ENCODE results near the gene TOM1L2. TPM values are rescaled to one million over a fixed set of nuclear protein-coding genes. Genes with fewer than 3 reads are reported as not detected.

The TOM1L2 gene
- total and polyA plus RNA-seq, 2 experiments from 2014 or later, result 21.5 to 29.6 TPM

DNA sequence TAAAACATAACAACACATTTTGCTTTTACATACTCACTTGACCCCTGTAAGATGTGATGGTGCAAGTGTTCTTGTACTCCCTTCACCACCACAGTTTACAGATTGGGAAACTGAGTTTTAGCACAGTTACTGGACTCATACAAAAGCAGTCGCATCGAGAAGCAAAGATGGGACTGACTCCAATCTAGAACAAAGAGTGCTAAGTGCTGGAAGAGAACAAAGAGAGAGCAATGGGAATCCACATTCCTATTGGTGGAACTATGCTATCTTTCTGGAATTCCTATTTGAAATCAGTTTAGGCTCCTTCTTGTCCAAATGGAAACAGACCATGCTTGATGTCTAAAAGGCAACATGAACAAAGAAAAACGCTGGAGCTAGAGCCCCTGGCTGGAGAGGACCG is 9.1 kb downstream of the TOM1L2 start:
- no peak overlapping the region for H2AFZ ChIP-seq
- H3K27me3 ChIP-seq, result no peaks in the 10 kb centered on the region
- H3K27ac ChIP-seq, result no peak overlapping the region
- H3K4me3 ChIP-seq, result no peak overlapping the region
- H3K9me2 ChIP-seq (replicated peaks; ENCODE audit: insufficient read depth), result no peaks in the 10 kb centered on the region
- no peaks in the 10 kb centered on the region for H3K36me3 ChIP-seq (replicated peaks; ENCODE audit: insufficient read depth, low read depth)
- H3K4me2 ChIP-seq, result no peak overlapping the region
- 73% methylated on average over 4 of the region's 4 CpGs for WGBS (ENCODE audit: low lambda C conversion rate, missing lambda C conversion rate)
- H3K4me1 ChIP-seq (ENCODE audit: insufficient read depth), result peaks cover 18% of the 10 kb centered on the region
- H4K20me1 ChIP-seq (ENCODE audit: insufficient read depth, poor library complexity, severe bottlenecking), result peaks cover 17% of the 10 kb centered on the region
- H3K9me3 ChIP-seq (ENCODE audit: low read depth), result no peaks in the 10 kb centered on the region
- TF ChIP-seq EZH2phosphoT487 (IDR thresholded peaks at IDR 0.05; ENCODE audit: low read depth, severe bottlenecking, unreplicated experiment) (no peak), EZH2 (IDR thresholded peaks at IDR 0.05; ENCODE audit: borderline replicate concordance) (no peak)
- TF ChIP-seq, protein P1, sequence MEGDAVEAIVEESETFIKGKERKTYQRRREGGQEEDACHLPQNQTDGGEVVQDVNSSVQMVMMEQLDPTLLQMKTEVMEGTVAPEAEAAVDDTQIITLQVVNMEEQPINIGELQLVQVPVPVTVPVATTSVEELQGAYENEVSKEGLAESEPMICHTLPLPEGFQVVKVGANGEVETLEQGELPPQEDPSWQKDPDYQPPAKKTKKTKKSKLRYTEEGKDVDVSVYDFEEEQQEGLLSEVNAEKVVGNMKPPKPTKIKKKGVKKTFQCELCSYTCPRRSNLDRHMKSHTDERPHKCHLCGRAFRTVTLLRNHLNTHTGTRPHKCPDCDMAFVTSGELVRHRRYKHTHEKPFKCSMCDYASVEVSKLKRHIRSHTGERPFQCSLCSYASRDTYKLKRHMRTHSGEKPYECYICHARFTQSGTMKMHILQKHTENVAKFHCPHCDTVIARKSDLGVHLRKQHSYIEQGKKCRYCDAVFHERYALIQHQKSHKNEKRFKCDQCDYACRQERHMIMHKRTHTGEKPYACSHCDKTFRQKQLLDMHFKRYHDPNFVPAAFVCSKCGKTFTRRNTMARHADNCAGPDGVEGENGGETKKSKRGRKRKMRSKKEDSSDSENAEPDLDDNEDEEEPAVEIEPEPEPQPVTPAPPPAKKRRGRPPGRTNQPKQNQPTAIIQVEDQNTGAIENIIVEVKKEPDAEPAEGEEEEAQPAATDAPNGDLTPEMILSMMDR (IDR thresholded peaks at IDR 0.05; ENCODE audit: poor library complexity), result no peak
- H3K79me2 ChIP-seq, result peaks cover 87% of the 10 kb centered on the region
- DNase-seq (ENCODE audit: low spot score), result no peak

DNA sequence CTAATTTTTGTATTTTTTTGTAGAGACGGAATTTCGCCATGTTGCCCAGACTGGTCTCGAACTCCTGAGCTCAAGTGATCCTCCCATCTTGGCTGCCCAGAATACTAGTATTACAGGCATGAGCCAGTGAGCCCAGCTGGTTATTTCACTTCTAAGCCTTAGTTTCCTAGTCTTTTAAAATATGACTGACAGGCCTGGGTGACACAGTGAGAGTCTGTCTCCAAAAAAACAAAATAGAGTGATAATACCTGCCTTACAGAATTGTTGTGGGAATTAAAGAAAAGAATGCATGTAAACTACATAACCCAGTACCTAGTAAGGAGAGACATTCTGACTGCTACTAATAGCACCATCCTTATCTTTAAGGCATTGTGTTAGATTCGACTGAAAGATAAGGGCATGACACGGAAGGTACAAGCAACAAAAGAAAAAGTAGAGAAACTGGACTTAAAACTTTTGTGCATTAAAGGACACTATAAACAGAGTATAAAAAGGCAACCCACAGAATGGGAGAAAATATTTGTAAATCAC is 11.6 kb downstream of the TOM1L2 start:
- H3K27ac ChIP-seq, result peak overlapping the region; percentile 79
- TF ChIP-seq EZH2phosphoT487 (IDR thresholded peaks at IDR 0.05; ENCODE audit: low read depth, severe bottlenecking, unreplicated experiment), result no peak
- TF ChIP-seq, protein P1 (IDR thresholded peaks at IDR 0.05; ENCODE audit: poor library complexity), result no peak
- TF ChIP-seq EZH2 (IDR thresholded peaks at IDR 0.05; ENCODE audit: borderline replicate concordance), result no peak
- peaks cover 83% of the 10 kb centered on the region for H3K79me2 ChIP-seq
- no peaks in the 10 kb centered on the region for H3K9me2 ChIP-seq (replicated peaks; ENCODE audit: insufficient read depth)
- peaks cover 17% of the 10 kb centered on the region for H4K20me1 ChIP-seq (ENCODE audit: insufficient read depth, poor library complexity, severe bottlenecking)
- no peaks in the 10 kb centered on the region for H3K9me3 ChIP-seq (ENCODE audit: low read depth)
- H3K4me1 ChIP-seq (ENCODE audit: insufficient read depth), result peaks cover 18% of the 10 kb centered on the region
- DNase-seq (ENCODE audit: low spot score), result no peak
- no peak overlapping the region for H2AFZ ChIP-seq
- no peak overlapping the region for H3K4me3 ChIP-seq
- H3K27me3 ChIP-seq, result no peaks in the 10 kb centered on the region
- H3K36me3 ChIP-seq (replicated peaks; ENCODE audit: insufficient read depth, low read depth), result no peaks in the 10 kb centered on the region
- peak overlapping the region; percentile 54 for H3K4me2 ChIP-seq
- WGBS (ENCODE audit: low lambda C conversion rate, missing lambda C conversion rate), result 67% methylated on average over 5 of the region's 5 CpGs

DNA sequence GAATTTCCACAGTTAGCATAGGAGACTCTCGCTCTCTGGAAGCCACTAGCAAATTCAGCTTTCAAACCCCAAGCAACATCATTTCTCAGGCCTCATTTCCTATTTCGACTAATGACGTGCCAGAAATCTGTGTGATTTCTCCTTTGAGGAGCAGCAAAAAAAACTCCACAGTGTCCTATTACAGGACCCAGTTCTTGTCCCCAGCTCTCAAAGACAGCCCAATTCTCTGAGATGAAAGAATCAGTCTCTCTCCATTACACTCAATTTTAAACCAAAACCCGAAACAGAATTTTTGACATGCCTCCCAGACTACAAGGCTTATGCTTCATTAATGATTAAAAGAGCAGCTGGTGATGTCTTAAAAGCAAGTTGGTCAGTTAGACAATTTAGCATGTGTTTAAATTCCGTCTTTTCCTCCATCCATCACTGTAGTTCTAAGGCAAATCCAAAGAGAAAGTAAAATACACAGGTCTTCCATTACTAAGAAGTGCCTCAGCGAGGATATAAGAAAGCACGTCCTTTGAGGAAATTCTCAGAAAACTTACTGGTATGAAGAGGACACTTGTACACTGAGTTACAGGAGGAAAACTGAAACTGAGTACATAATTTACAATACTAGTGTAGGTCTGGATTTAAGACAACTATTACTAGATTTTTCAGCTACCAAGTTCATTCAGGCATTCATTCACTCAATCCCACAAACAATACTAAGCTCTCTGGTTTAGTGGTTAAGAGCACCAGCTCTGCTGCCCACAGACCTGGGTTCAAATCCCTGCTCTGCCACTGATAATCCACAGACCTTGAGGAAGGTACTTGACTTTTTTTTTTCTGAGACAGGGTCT is 12.5 kb downstream of the TOM1L2 start:
- Histone ChIP-seq H3K9me2 (replicated peaks; ENCODE audit: insufficient read depth) (no peaks in the 10 kb centered on the region), H4K20me1 (ENCODE audit: insufficient read depth, poor library complexity, severe bottlenecking) (peaks cover 17% of the 10 kb centered on the region), H3K36me3 (replicated peaks; ENCODE audit: insufficient read depth, low read depth) (no peaks in the 10 kb centered on the region), H2AFZ (no peak overlapping the region), H3K9me3 (ENCODE audit: low read depth) (no peaks in the 10 kb centered on the region), H3K4me3 (no peak overlapping the region), H3K79me2 (peaks cover 82% of the 10 kb centered on the region), H3K4me1 (ENCODE audit: insufficient read depth) (peaks cover 18% of the 10 kb centered on the region), H3K27me3 (no peaks in the 10 kb centered on the region), H3K27ac (peak overlapping the region; percentile 79), H3K4me2 (peak overlapping the region; percentile 54)
- 62% methylated on average over 7 of the region's 7 CpGs for WGBS (ENCODE audit: low lambda C conversion rate, missing lambda C conversion rate)
- DNase-seq (ENCODE audit: low spot score), result no peak
- TF ChIP-seq EZH2 (IDR thresholded peaks at IDR 0.05; ENCODE audit: borderline replicate concordance) (no peak), EZH2phosphoT487 (IDR thresholded peaks at IDR 0.05; ENCODE audit: low read depth, severe bottlenecking, unreplicated experiment) (no peak)
- TF ChIP-seq, protein P1 (IDR thresholded peaks at IDR 0.05; ENCODE audit: poor library complexity), result no peak
